COLO668 (cell line): ENCODE measurements around the gene PRICKLE2.

Experiments used
- DNase-seq: peaks from one replicate; lab custom pipeline; 2025; ENCODE audit not compliant: unreplicated experiment; lab: John Stamatoyannopoulos, UW

The PRICKLE2 gene

GRCh38 chr3:64160000-64160695, 65.1 kb downstream of the PRICKLE2 start:
- DNase-seq = no peak

GRCh38 chr3:64158334-64158733, 66.9 kb downstream of the PRICKLE2 start:
- no peak for DNase-seq

DNA sequence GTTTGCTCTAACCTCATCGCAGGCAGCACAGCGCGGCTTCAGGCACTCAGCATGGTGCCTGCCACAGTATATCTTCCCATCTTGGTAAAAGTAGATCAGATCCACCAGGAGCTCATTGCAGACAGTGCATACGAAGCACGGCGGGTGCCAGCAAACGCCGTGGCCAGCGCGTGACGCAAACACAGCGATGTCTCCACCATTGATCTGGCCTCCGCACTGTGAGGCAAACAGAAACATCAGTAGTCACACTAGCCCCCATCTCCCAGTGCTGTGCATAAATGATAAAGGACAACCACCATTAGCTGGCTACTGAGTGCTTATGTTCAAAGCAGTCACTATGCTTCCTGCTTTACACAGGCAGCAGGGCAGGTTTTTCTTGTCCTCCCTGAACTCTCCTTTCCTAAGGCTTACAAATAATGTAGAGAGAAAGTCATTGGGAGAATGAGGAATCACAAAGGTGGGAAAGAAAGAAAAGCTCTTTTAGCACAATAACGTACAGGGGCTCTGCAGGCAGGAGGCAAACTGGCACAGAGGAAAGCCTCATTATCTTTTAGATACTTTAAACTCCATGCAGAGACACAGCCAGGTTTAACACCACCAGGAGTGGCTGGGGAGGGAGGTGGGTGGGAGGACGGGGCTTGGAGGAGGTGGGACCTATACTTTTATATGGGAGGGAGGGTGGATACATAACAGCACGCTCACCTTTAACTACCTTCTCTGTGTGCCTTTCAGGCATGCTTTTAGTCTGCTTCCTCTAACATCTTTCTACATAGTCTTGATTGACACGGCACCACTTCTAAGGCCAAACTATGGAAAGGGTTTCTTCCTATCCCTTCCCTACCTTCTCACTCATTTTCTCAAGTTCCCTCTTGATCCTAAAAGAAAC, 67.9 kb downstream of the PRICKLE2 start:
- DNase-seq = no peak

- no peak for DNase-seq
Observed at GRCh38 chr3:64155328-64155727, 69.9 kb downstream of the PRICKLE2 start.

- no peak for DNase-seq
Observed at GRCh38 chr3:64152676-64153466, 72.4 kb downstream of the PRICKLE2 start.

GRCh38 chr3:64152086-64152485, 73.2 kb downstream of the PRICKLE2 start:
- no peak for DNase-seq

DNA sequence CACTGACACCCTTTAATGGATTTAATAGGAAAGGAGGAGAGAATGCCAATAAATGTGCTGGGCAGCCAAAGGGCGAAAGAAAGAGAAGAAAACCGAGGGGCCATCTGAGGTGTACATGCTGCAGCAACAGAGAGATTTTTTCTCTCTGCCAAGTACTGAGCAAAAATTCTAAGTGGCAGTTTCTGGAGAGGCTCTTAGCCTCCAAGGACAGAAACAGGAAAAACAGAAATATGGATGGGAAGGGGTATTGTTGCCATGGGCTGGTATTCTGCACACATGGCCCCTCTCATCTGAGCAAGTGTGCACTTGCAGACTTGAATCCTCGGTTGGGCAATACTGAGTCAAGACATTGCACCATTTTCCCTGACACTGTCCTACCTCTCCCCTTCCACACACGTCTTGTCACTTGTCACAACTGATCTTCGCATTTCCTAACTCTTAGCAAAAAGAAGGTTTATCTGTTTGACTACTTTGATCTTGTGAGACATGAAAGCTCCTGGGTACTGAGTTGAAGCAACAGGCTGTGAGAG, 73.9 kb downstream of the PRICKLE2 start:
- no peak for DNase-seq

DNA sequence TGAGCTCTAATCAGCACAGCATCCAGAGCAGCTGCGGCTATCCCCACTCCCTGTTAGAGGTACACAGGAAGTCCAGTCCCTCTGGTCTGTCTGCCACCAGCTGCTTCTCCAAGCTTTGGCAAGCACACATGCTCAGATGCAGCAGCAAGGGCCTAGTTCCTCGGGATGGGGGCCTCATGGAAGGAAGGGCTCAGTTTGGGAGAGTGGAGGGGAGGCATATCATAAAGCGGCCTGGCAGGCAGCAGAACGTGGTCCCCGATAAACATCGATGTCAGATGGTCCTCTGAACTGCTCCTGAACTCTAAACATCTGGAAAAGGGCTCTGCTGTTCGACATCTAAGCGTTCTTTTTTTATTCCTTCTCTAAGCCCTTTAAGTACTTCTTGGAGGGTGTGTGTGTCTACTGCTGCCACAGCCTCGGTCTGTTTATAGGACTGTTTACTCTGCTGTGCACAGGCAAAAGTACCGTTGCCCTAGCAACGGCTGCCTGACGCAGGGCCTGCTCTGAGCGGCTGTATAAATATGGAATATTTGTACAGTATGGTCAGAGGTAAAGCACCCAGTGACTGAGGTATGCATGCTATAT, 74.6 kb downstream of the PRICKLE2 start:
- peak; percentile 81 for DNase-seq

GRCh38 chr3:64149886-64150285, 75.4 kb downstream of the PRICKLE2 start:
- no peak for DNase-seq

DNA sequence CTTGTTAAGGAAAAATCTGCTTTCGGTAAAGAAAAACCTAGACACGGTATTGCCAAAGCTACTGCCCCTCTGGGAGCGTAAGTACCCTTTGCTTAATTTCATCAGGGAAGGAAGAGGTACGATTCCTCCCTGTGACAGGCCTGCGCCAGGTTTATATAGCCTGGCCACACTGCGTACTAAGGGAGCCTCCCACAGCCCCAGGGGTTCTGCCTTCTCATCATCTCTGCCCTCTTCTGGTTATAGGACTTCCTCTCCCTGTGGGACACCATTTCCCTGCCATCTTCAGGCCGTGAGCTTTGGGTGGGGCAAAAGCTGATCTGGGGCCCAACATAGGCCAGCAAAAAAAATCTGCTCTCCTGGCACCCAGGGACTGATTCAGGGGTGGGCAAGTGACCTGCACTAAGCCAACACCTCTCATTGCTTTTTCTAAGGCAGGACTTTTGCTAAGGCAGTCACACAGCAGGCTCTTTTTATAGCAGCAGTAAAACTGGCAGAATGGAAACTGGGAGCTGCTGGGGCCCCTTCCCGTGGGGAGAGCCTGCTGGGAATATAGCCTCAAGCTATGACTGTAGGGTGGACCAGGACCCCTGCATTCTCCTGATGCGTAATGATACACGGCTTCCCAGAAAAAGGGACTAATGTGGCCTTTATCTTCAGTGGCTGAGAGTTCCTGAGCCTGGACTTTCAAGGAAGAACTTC, 76.2 kb downstream of the PRICKLE2 start:
- DNase-seq = no peak

- no peak for DNase-seq
Observed at GRCh38 chr3:64147211-64147610, 78.1 kb downstream of the PRICKLE2 start.

DNA sequence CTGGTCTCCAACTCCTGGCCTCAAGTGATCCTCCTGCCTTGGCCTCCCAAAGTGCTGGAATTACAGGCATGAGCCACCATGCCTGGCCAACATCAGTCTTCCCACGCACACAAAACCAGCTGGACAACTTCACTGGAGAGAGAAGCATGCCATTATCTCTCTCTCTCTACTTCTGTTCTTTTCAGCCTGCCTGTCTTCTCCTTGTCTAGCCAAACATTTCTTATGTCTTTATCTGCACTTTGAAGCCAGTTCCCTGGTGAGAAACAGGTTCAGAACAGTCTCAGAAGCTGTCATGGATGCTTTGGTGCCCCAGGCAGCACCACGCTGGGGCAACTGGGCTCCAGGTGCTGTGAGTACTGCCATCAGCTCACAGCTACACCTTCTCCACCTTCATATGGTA, 79.8 kb downstream of the PRICKLE2 start:
- DNase-seq = no peak

GRCh38 chr3:64144241-64144900, 80.9 kb downstream of the PRICKLE2 start:
- no peak for DNase-seq

GRCh38 chr3:64143409-64144130, 81.7 kb downstream of the PRICKLE2 start:
- no peak for DNase-seq

DNA sequence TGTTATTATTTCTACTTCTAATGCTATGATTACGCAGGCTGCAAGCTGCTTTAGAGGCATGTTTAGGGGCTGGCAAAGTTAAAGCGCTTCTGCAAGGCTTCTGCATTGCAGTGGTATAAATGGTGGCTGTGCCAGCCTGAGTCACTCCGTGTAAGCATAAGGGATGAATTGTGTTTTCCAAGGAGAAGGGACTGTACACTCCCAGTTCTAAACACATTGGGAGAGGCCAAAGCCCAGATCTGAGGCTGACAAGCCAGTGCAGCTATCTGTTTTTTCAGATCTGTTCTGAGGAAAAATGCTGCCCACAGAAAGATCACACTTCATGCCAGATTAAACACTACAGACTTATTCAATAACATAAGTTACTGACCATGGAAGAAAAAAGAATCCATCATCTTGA, 83.8 kb downstream of the PRICKLE2 start:
- DNase-seq = no peak

GRCh38 chr3:64140651-64141050, 84.6 kb downstream of the PRICKLE2 start:
- DNase-seq = no peak

GRCh38 chr3:64138656-64139375, 86.5 kb downstream of the PRICKLE2 start:
- no peak for DNase-seq

DNA sequence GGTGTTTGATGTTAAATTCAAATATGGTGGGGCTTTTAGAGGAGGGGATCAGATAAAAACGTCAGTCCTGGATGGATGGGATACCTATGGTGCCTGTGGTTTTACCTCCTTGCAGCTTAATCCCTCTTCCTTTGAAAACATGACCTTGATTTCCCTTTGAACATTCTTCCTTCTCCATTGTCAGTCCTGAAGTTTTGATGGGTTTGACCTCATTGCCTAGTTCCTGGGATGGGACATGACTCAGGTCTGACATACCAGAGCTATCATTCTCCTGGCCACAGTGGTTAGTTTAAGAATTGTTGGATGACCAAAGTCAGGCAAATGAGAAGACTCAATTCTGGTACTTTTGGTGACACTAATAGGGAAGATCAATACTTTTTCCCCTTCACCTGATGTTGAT, 87.2 kb downstream of the PRICKLE2 start:
- no peak for DNase-seq

GRCh38 chr3:64134882-64135281, 90.4 kb downstream of the PRICKLE2 start:
- no peak for DNase-seq
